ENCODE data around the gene CD200. TPM values are rescaled to one million over a fixed set of nuclear protein-coding genes. Genes with fewer than 3 reads are reported as not detected.

Gene CD200
- total and polyA plus RNA-seq, 8 donors: 6.6 to 58.0 (median 50.2) TPM

DNA sequence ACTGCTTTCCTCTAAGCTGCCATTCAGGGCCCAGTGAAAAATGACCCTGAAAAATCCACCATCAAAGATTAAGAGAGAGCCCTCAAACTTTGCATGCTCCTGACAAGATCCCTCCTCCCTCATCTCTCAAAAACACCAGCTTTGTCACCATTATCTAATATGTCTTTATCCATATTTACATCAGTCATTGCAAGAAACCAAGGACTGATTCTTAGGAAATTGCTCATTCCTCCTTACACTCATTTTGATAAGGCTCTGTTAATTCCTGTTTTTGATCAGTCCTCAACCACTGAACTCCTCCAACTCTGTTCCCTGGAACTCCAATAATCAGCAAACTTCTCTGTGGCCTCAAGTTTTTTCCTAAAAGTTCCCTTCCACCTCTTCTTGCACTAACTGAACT lies 51.8 kb downstream of the CD200 start:
- no peaks in the 10 kb centered on the region for H3K36me3 ChIP-seq
- H3K27me3 ChIP-seq: no peaks in the 10 kb centered on the region
- intact Hi-C loops (cut with DNase I): no loop called here
- no peak overlapping the region for H3K4me3 ChIP-seq
- H3K9me3 ChIP-seq: no peaks in the 10 kb centered on the region
- TF ChIP-seq, protein P1, sequence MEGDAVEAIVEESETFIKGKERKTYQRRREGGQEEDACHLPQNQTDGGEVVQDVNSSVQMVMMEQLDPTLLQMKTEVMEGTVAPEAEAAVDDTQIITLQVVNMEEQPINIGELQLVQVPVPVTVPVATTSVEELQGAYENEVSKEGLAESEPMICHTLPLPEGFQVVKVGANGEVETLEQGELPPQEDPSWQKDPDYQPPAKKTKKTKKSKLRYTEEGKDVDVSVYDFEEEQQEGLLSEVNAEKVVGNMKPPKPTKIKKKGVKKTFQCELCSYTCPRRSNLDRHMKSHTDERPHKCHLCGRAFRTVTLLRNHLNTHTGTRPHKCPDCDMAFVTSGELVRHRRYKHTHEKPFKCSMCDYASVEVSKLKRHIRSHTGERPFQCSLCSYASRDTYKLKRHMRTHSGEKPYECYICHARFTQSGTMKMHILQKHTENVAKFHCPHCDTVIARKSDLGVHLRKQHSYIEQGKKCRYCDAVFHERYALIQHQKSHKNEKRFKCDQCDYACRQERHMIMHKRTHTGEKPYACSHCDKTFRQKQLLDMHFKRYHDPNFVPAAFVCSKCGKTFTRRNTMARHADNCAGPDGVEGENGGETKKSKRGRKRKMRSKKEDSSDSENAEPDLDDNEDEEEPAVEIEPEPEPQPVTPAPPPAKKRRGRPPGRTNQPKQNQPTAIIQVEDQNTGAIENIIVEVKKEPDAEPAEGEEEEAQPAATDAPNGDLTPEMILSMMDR (IDR thresholded peaks at IDR 0.05): no peak
- no peak overlapping the region for H3K27ac ChIP-seq
- ATAC-seq (no peak), DNase-seq (no peak)
- H3K4me1 ChIP-seq: peaks cover 0 to under 1% of the 10 kb centered on the region in 2 donors

DNA sequence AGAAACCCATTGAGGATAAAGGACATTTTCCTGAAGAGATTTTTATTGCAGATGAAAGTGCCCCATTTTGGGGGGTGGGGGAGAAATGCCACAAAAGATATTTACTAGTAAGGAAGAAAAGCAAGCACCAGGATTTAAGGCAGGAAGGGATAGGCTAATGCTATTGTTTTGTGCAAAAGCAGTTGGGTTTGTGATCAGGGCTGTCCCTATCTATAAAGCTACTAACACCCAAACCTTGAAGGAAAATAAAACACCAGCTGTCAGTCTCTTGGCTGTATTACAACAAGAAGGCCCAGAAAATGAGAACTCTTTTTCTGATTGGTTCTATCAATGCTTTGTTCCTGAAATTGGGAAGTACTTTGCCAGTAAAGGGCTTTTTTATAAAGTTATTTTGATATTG lies 56.0 kb downstream of the CD200 start:
- DNase-seq (no peak), ATAC-seq (no peak)
- Histone ChIP-seq H3K27ac (no peak overlapping the region), H3K36me3 (no peaks in the 10 kb centered on the region), H3K27me3 (no peaks in the 10 kb centered on the region), H3K9me3 (peaks cover 0 to 6% of the 10 kb centered on the region in 2 donors), H3K4me1 (peaks cover 9 to 15% of the 10 kb centered on the region in 2 donors), H3K4me3 (no peak overlapping the region)
- TF ChIP-seq, protein P1 (IDR thresholded peaks at IDR 0.05): no peak
- intact Hi-C loops (cut with DNase I): no loop called here

DNA sequence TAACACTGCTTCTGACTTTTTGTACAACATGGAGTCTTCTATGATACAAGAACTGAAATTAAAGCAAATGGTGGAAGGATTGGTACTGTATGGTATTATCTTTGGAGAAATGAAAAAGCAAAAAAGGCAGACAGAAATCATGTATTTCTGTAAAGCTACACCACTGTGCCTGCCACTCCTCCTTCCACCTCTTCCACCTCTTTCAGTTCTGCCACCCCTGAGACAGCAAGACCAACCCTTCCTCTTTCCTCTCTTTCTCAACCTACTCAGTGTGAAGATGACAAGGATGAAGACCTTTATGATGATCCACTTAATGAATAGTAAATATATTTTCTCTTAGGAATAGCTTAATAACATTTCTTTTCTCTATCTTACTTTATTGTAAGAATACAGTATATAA lies 57.0 kb downstream of the CD200 start:
- no peaks in the 10 kb centered on the region for H3K27me3 ChIP-seq
- H3K27ac ChIP-seq: no peak overlapping the region
- H3K36me3 ChIP-seq: no peaks in the 10 kb centered on the region
- peaks cover 0 to 6% of the 10 kb centered on the region in 2 donors for H3K9me3 ChIP-seq
- TF ChIP-seq, protein P1 (IDR thresholded peaks at IDR 0.05): no peak
- DNase-seq (no peak), ATAC-seq (no peak)
- H3K4me1 ChIP-seq: peaks cover 9 to 15% of the 10 kb centered on the region in 2 donors
- no peak overlapping the region for H3K4me3 ChIP-seq
- intact Hi-C loops (cut with DNase I): no loop called here

DNA sequence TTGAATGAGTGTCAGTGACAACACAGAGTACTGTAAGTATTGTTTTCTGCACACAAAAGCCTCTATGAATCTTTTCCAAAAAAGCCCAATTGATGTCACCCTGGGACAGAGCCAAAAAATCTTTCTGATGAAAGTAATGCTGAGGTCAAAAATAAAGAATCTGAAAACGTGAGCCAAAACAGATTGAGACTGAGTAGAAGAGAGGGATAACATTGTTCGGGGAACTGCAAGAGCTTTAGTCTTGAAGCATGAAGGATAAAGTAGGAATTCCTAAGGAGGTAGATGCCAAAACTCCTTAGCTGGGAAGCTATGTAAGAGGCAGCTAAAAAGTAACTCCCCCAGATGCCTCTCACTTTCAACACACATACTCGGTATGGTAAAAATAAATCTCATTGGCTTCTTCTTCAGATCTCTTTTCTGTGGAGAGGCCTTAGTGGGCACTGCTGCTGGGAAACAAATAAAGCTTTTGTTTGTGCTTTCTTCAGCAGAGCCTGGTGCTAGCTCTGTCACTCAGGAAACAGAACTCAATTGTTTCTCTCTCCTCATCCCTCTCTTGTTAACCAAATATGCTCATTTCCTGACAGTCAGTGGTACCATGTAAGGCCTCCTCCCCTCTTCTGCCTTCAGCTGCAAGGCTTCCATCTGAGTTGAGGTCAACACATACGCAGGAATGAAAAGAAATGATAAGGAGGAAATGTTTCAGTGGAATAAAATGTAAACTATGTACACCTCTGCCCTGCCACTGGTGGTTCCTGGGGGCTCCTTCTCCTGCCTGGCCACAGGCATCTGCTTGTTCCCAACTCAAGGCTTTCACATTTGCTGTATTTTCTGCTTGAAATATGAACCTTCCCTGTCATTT lies 58.1 kb downstream of the CD200 start:
- H3K9me3 ChIP-seq: peaks cover 0 to 6% of the 10 kb centered on the region in 2 donors
- no peak overlapping the region for H3K4me3 ChIP-seq
- H3K4me1 ChIP-seq: peaks cover 9 to 23% of the 10 kb centered on the region in 2 donors
- ATAC-seq (peak; percentile 66), DNase-seq (peak in 2 of 4 donors; percentile 72 to 73)
- TF ChIP-seq, protein P1 (IDR thresholded peaks at IDR 0.05): no peak
- no peaks in the 10 kb centered on the region for H3K27me3 ChIP-seq
- peak overlapping the region; percentile 68 to 74 for H3K27ac ChIP-seq
- H3K36me3 ChIP-seq: no peaks in the 10 kb centered on the region
- intact Hi-C loops (cut with DNase I): no loop called here

DNA sequence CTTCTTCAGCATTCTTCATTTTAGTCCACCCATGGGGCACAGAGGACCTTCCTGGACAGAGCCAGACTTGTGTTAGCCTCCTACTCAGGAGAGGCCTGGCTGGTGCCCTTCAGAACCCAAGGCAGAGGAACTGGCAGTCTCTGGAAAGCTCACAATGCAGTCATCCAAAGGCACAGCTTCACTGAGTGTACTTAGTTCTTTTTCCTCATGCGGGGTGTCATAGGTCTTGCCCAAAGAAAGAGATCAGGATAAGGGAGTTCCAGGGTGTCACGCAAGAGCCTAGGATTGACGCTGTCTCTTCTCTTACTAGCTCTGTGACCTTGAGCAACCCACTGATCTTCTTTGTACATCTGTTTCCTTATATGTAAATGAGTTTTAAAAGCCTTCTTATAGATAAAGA lies 58.7 kb downstream of the CD200 start:
- H3K27me3 ChIP-seq: no peaks in the 10 kb centered on the region
- H3K27ac ChIP-seq: peak overlapping the region; percentile 68 to 74
- TF ChIP-seq, protein P1 (IDR thresholded peaks at IDR 0.05): no peak
- DNase-seq (no peak), ATAC-seq (peak; percentile 43)
- intact Hi-C loops (cut with DNase I): no loop called here
- no peaks in the 10 kb centered on the region for H3K36me3 ChIP-seq
- peaks cover 9 to 26% of the 10 kb centered on the region in 2 donors for H3K4me1 ChIP-seq
- no peak overlapping the region for H3K4me3 ChIP-seq
- peaks cover 0 to 6% of the 10 kb centered on the region in 2 donors for H3K9me3 ChIP-seq
